CD1c-positive myeloid dendritic cell (primary cell): ENCODE data around the gene ANKRD31.
A peak's percentile ranks its signal among the peaks of the same experiment; 100 is the strongest.
"Not testable (repeated sequence)": the region's sequence is repeated elsewhere in the genome, so short reads cannot be mapped to it uniquely, and the experiment has no call there.

ENCODE experiments used
- DNase-seq: peaks from one replicate; pipeline ENCODE4 v3.0.0-alpha.2; 2016; ENCODE audit errors: extremely low spot score

ANKRD31 gene

GRCh38 chr5:75236322-75237316, at the start of gene ANKRD31:
Gene ANKRD31, minus strand, starts transcription at chr5:75236878. Its CDS starts 192 bp downstream, at chr5:75236686.
- peak; percentile 94 for DNase-seq

DNA sequence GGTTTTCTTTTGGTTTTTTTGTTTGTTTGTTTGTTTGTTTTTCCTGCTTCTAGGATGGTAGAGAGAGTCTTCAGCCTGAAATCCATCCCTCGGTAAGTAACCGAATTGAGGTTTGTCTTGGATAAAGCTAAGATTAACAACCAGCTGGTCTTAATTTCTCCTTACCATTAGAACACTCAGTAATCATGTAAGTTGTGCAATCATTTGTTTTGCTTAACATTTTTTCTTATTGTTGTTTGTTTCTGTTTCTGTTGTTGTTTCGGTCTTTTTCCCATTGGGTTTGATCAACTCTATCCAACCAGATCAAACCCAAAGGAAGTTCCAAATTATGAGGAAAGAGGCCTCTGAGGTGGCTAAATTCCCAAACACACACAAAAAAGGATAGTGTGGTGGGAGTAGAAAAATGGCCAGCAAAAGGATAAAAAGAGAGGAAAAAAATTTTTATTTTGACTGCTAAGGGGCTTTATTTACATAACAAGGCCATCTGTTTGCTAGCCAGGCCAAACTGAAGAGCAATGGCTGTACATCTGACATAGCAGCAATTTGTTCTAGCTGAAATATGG, 49.6 kb upstream of the ANKRD31 start:
- no peak for DNase-seq

GRCh38 chr5:75282581-75282980, 45.9 kb upstream of the ANKRD31 start:
- DNase-seq, result no peak

GRCh38 chr5:75281716-75282465, 45.2 kb upstream of the ANKRD31 start:
- DNase-seq, result no peak

- DNase-seq, result no peak
Measured at GRCh38 chr5:75279321-75279720, 42.6 kb upstream of the ANKRD31 start.

DNA sequence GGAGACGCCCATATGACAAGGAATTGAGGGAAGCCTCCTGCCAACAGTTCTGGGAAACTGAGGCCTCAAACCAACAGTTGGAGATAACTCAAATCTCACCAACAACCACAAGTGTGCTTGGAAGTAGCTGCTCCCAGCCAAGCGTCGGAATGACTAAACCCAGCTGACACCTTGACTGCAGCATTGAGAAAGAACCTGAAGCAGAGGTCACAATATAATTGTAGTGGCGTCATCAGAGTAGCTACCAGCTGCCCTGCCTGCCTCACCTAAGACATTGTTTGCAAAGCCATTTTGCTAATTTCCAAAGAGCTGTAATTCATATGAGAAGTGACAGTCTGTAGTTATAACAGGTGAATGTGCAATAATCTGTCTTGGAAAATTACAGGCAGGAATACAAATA, 40.8 kb upstream of the ANKRD31 start:
- no peak for DNase-seq

DNA sequence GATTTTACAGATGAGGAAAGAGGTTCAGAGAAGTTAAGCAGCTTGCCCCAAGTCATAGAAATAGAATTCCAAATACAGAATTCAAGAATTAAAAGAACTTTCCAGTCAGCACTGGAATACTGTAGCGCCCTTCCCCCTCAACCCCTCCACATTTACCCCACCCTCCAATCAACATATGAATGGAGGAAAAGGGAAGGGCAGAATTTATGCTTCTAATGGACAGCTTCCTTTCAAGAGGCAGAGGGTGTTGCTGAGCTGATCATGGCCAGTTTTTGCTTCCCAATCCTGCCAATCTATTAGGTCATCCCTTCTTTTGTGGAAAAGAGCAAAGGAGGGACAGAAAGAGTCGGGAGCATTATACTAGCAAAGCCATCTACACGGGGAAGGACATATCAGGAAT, 39.1 kb upstream of the ANKRD31 start:
- DNase-seq, result no peak

DNA sequence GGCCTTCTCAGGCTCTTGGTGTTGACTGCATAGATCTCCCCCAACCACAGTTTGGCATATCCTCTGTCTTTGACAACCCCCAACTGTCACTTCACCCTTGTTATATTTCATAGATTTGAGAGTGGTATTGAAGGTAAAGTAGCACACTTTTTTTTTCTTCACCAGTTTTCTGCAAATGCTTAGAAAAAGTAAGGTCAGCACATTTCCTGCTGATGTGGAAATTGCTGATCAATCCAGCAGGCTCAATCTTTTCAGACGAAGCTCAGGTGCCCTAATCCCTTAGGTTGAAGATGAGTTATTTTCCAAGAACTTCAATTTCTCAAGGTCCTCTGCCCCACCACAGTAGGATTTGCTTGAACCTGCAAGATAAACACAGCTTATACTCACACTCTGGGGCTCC, 38.5 kb upstream of the ANKRD31 start:
- no peak for DNase-seq

DNA sequence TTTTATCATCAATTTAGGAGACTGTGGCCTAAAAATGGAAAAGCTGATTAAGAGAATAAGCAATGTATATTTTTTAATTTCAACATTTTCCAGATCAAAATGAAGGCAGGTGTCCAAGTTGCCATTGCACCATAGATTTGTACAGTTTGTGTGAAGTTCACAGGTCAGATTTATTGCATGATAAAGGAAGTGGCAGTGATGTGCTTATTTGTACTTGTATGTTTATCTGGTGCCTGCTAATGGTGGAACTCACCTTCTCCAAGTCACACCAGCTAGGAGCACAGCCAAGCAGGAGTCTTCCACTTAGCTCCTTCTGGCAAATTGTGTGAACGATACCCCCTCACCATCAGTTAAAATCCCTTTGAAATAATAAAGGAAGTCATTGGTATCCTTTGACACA, 37.8 kb upstream of the ANKRD31 start:
- no peak for DNase-seq

DNA sequence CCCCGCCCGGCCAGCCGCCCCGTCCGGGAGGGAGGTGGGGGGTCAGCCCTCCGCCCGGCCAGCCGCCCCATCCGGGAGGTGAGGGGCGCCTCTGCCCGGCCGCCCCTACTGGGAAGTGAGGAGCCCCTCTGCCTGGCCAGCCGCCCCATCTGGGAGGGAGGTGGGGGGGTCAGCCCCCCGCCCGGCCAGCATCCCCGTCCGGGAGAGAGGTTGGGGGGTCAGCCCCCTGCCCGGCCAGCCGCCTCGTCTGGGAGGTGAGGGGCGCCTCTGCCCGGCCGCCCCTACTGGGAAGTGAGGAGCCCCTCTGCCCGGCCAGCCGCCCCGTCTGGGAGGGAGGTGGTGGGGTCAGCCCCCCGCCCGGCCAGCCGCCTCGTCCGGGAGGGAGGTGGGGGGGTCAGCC, 33.9 kb upstream of the ANKRD31 start:
- DNase-seq, result not testable (repeated sequence)

- peak; percentile 30 for DNase-seq
Measured at GRCh38 chr5:75265731-75266130, 29.1 kb upstream of the ANKRD31 start.

- DNase-seq, result no peak
Measured at GRCh38 chr5:75262271-75262670, 25.6 kb upstream of the ANKRD31 start.

DNA sequence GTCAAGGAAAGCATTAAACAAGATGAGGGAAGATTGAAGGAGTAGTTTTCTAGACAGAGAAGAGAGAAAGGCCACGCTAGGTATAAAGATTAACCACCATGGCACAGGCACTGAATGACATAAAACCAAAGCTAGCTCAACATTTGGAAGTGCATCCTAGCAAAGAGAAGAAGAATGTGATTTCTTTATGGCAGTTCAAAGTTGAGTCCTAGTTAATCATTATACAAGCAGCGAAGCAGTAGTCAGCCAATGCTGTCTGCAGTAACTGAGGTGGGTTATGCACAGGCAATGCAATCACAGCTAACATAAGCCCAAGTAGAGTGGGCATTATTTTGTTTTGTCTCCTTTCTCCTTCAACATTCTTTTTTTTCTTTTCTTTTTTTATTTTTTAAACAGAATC, 24.0 kb upstream of the ANKRD31 start:
- DNase-seq, result no peak

DNA sequence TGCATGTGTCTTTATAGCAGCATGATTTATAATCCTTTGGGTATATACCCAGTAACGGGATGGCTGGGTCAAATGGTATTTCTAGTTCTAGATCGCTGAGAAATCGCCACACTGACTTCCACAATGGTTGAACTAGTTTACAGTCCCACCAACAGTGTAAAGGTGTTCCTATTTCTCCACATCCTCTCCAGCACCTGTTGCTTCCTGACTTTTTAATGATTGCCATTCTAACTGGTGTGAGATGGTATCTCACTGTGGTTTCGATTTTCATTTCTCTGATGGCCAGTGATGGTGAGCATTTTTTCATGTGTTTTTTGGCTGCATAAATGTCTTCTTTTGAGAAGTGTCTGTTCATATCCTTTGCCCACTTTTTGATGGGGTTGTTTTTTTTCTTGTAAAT, 13.8 kb upstream of the ANKRD31 start:
- DNase-seq, result not testable (repeated sequence)

- no peak for DNase-seq
Measured at GRCh38 chr5:75245023-75245422, 8.3 kb upstream of the ANKRD31 start.

DNA sequence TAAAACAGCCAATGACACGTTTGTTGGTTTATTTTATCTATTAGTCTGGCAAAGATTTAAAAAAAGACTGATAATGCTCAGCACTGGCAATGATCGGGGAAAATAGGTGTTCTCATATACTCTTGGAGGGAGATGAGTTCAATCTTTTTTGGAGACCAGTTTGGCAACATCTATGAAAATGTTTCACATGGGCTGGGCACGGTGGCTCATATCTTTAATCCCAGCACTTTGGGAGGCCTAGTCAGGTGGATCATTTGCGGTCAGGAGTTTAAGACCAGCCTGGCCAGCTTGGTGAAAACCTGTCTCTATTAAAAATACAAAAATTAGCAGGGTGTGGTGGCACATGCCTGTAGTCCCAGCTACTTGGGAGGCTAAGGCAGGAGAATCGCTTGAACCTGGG, 6.8 kb upstream of the ANKRD31 start:
- no peak for DNase-seq

DNA sequence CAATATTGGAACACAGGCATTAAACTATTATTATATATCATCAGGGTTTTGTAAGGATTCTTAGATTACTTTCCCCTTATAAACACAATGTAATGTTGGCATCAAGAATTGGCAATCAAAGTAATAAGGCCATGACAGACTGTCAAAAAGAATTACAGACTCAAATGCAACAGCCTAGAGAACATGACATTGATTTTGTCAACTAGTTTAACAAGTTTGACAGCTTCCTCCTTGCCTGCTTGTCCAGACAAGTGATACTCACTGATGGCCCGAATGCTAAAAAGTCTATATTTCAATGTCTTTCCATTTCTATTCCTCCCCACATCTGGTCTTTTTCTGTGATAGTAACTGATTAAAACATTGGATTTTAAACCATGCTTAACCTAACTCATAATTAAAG, 6.4 kb upstream of the ANKRD31 start:
- no peak for DNase-seq

DNA sequence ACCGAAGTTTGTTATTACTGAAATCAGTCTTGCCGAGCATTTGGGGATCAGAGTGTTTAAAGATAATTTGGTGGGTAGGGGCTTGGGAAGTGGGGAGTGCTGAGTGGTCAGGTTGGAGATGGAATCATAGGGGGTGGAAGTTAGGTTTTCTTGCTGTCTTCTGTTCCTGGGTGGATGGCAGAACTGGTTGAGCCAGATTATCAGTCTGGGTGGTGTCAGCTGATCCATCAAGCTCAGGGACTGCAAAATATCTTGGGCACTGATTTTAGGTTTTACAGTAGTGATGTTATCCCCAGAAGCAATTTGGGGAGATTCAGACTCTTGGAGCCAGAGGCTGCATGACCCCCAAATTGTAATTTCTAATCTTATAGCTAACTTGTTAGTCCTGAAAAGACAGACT, 5.4 kb upstream of the ANKRD31 start:
- no peak for DNase-seq

GRCh38 chr5:75239681-75240080, 3.0 kb upstream of the ANKRD31 start:
- no peak for DNase-seq

- DNase-seq, result no peak
Measured at GRCh38 chr5:75235711-75236110, 967 bp downstream of the ANKRD31 start.

- no peak for DNase-seq
Measured at GRCh38 chr5:75234251-75234650, 2.4 kb downstream of the ANKRD31 start.

- DNase-seq, result no peak
Measured at GRCh38 chr5:75226916-75227315, 9.8 kb downstream of the ANKRD31 start.

DNA sequence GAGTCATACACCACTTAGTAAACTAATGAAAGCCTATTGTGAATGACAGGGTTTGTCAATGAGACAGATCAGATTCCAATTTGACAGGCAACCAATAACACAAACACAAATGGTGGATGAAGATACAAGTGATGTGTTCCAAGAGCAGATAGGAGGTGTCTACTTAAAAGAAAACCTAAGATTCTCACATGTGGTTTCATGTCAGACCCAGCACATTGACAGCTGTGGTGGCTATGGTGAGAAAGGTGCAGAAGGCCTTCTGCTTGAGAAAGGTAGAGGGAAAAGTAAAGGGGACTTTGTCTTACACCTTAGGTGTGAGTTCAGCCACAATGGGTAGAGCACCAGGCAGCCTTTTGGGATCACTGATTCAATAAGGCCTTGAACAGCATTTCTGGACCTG, 11.2 kb downstream of the ANKRD31 start:
- DNase-seq, result no peak
